Effector memory CD4-positive, alpha-beta T cell (primary cell): ENCODE measurements around the gene SPRED2.

Experiments used
- DNase-seq, 3 donors: peaks; one replicate each; pipeline ENCODE4 v3.0.0-alpha.2; 2020
- H3K27ac ChIP-seq: 2 replicates; pipeline ENCODE4 v1.7.0; 2013; ENCODE audit warnings: mild to moderate bottlenecking, low read length, moderate library complexity; ENCODE audit not compliant: insufficient read depth, poor library complexity, severe bottlenecking
- H3K27me3 ChIP-seq: replicated peaks from 2 replicates; pipeline ENCODE4 v1.7.0; 2013; ENCODE audit warnings: mild to moderate bottlenecking, low read length; ENCODE audit not compliant: insufficient read depth, control insufficient read depth, poor library complexity, severe bottlenecking
- H3K36me3 ChIP-seq: 2 replicates; pipeline ENCODE4 v1.7.0; 2013; ENCODE audit warnings: mild to moderate bottlenecking, low read length, moderate library complexity; ENCODE audit not compliant: control insufficient read depth, insufficient read depth
- H3K4me1 ChIP-seq: 2 replicates; pipeline ENCODE4 v1.7.0; 2013; ENCODE audit warnings: low read length, mild to moderate bottlenecking; ENCODE audit not compliant: control insufficient read depth, insufficient read depth, poor library complexity, severe bottlenecking
- H3K4me3 ChIP-seq: 2 replicates; pipeline ENCODE4 v1.7.0; 2013; ENCODE audit warnings: low read length, low read depth, mild to moderate bottlenecking; ENCODE audit not compliant: insufficient read depth, poor library complexity, severe bottlenecking
- H3K9me3 ChIP-seq: 2 replicates; pipeline ENCODE4 v1.7.0; 2013; ENCODE audit warnings: mild to moderate bottlenecking, low read length, moderate library complexity; ENCODE audit not compliant: control insufficient read depth

The SPRED2 gene

GRCh38 chr2:65351234-65351947, 81.0 kb downstream of the SPRED2 start:
- Histone ChIP-seq H3K36me3 (no peaks in the 10 kb centered on the region), H3K9me3 (no peaks in the 10 kb centered on the region), H3K27ac (no peak overlapping the region), H3K4me1 (no peaks in the 10 kb centered on the region), H3K27me3 (no peaks in the 10 kb centered on the region), H3K4me3 (no peak overlapping the region)
- DNase-seq: no peak

GRCh38 chr2:65350651-65351056, 81.7 kb downstream of the SPRED2 start:
- Histone ChIP-seq H3K27me3 (no peaks in the 10 kb centered on the region), H3K27ac (no peak overlapping the region), H3K4me3 (no peak overlapping the region), H3K9me3 (no peaks in the 10 kb centered on the region), H3K36me3 (no peaks in the 10 kb centered on the region), H3K4me1 (no peaks in the 10 kb centered on the region)
- DNase-seq: no peak

- no peaks in the 10 kb centered on the region for H3K27me3 ChIP-seq
- DNase-seq: no peak
- no peak overlapping the region for H3K27ac ChIP-seq
- no peaks in the 10 kb centered on the region for H3K4me1 ChIP-seq
- H3K9me3 ChIP-seq: no peaks in the 10 kb centered on the region
- H3K4me3 ChIP-seq: no peak overlapping the region
- H3K36me3 ChIP-seq: no peaks in the 10 kb centered on the region
Measured at GRCh38 chr2:65349863-65350262, 82.5 kb downstream of the SPRED2 start.

DNA sequence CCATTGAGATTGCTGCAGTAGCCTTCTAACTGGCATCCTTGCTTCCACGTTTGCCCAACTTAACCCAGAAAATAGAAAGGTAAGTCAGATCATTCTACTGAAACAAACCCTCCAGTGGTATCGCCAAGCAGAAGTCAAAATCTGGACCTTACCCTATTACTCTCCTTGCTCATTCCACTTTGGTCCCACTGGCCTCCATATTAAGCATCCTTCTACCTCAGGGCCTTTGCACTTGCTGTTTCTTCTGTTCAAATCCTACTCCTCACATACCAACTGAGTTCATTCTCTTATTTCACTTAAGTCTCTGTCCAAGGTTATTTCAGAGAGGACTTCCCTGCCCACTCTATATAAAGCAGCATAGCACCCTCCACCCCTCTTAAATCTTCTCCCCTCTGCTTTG, 84.5 kb downstream of the SPRED2 start:
- Histone ChIP-seq H3K36me3 (no peaks in the 10 kb centered on the region), H3K27ac (no peak overlapping the region), H3K4me3 (no peak overlapping the region), H3K9me3 (no peaks in the 10 kb centered on the region), H3K4me1 (no peaks in the 10 kb centered on the region), H3K27me3 (no peaks in the 10 kb centered on the region)
- DNase-seq: no peak

DNA sequence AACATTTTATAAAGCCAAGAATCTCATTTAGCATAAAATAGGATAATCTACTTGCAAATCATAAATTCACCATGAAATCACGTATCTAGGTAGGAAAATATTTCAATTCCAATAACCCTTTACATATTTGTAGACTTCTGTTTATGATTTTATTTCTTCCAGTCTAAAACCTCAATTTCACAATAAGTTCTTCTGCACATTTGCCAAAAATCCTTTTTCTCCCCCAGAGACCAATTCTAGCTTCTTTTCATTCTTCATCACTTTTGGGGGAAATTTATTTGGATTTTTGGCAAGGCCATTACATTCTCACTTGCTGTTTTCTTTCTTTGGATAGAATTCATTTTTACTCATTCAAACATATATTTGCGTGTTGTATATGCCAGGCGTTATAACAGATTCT, 86.8 kb downstream of the SPRED2 start:
- Histone ChIP-seq H3K36me3 (no peaks in the 10 kb centered on the region), H3K27ac (no peak overlapping the region), H3K9me3 (no peaks in the 10 kb centered on the region), H3K4me1 (no peaks in the 10 kb centered on the region), H3K27me3 (no peaks in the 10 kb centered on the region), H3K4me3 (no peak overlapping the region)
- no peak for DNase-seq

- no peak for DNase-seq
Measured at GRCh38 chr2:65344689-65345088, 87.7 kb downstream of the SPRED2 start.

GRCh38 chr2:65344182-65344581, 88.2 kb downstream of the SPRED2 start:
- no peaks in the 10 kb centered on the region for H3K9me3 ChIP-seq
- H3K36me3 ChIP-seq: no peaks in the 10 kb centered on the region
- H3K4me3 ChIP-seq: no peak overlapping the region
- DNase-seq: no peak
- no peaks in the 10 kb centered on the region for H3K27me3 ChIP-seq
- H3K27ac ChIP-seq: no peak overlapping the region
- H3K4me1 ChIP-seq: no peaks in the 10 kb centered on the region

More at GRCh38 chr2:65344689-65345088, 87.7 kb downstream of the SPRED2 start:
- H3K27me3 ChIP-seq: no peaks in the 10 kb centered on the region
- H3K4me1 ChIP-seq: no peaks in the 10 kb centered on the region
- H3K4me3 ChIP-seq: no peak overlapping the region
- H3K36me3 ChIP-seq: no peaks in the 10 kb centered on the region
- H3K27ac ChIP-seq: no peak overlapping the region
- H3K9me3 ChIP-seq: no peaks in the 10 kb centered on the region

GRCh38 chr2:65343386-65343785, 89.0 kb downstream of the SPRED2 start:
- Histone ChIP-seq H3K36me3 (no peaks in the 10 kb centered on the region), H3K4me3 (no peak overlapping the region), H3K4me1 (no peaks in the 10 kb centered on the region), H3K27me3 (no peaks in the 10 kb centered on the region), H3K27ac (no peak overlapping the region), H3K9me3 (no peaks in the 10 kb centered on the region)
- no peak for DNase-seq

DNA sequence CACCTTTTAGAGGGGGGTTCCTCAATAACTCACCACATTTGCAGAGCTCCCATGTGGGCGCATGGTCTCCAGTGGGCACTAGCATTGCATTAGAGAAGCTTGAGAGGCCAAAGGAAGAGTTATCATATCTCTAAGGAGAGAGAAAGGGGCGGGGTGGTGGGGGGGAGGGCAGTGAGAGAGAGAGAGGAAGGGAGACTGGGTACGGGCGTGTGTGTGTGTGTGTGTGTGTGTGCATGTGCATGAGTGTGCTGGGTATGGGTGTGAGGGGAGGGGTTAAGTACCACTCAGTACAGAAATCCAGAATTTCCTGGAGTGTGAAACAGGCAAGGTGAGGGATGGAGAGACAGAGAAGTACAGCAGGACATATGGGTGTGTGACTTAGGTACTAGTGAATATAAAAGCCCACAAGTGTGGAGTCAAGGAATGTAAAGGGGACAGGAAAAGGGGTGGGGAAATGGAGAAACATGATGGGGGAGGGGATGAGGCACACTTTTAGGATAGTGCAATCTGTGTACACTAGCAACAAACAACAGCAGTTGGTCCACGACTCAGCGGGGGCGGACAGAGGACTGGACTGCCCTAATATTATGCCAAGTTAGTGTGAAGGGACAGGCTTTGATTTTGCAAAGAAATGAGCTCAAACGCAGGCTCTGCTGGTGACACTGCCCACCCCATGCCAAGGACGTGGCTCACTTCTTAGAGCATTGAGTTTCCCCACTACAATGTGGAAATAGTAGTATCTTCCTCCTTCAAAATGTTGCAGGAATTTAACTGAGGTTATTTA, 91.3 kb downstream of the SPRED2 start:
- no peak overlapping the region for H3K4me3 ChIP-seq
- H3K9me3 ChIP-seq: no peaks in the 10 kb centered on the region
- no peaks in the 10 kb centered on the region for H3K36me3 ChIP-seq
- no peak overlapping the region for H3K27ac ChIP-seq
- H3K4me1 ChIP-seq: no peaks in the 10 kb centered on the region
- H3K27me3 ChIP-seq: no peaks in the 10 kb centered on the region
- DNase-seq: no peak

DNA sequence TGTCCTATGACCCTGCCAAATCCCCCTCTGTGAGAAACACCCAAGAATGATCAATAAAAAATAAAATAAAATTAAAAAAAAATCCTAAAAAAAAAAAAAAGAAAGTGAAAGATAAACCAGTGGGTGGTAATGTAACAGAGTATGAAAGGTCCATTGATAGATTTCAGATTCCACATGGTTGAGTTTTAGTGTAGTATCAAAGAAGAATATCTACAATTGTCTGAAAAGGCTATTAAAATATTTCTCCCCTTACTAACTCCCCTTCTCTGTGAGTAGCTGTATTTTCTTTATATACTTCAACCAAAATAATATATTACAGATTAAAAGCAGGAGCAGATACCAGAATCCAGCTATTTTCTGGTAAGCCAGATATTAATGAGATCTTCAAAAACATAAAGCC, 92.8 kb downstream of the SPRED2 start:
- Histone ChIP-seq H3K36me3 (no peaks in the 10 kb centered on the region), H3K27me3 (no peaks in the 10 kb centered on the region)

More for the DNA sequence above, 92.8 kb downstream of the SPRED2 start:
- Histone ChIP-seq H3K4me1 (no peaks in the 10 kb centered on the region), H3K9me3 (no peaks in the 10 kb centered on the region), H3K4me3 (no peak overlapping the region), H3K27ac (no peak overlapping the region)
- no peak for DNase-seq
